IMR-90 (cell line): ENCODE data around the gene LIMCH1. TPM values are rescaled to one million over a fixed set of nuclear protein-coding genes. Genes with fewer than 3 reads are reported as not detected.

Experiments
- ATAC-seq: fragments of 200-7000 bp; cut with Tn5 transposase; 2 replicates; pipeline ENCODE4 v1.9.1; 2020; ENCODE audit warnings: low read depth, mild to moderate bottlenecking, moderate library complexity
- BruUV-seq: library from RNA; stranded (reverse); fragments of 400-500 nt; replicated peaks from 2 replicates; lab custom pipeline; 2021; lab: Mats Ljungman, UMichigan
- CTCF ChIA-PET: fragments of 300-600 bp; formaldehyde crosslinking; extraction: SDS; loops from one replicate; lab custom pipeline; 2021; ENCODE audit warnings: antibody characterized with exemption; lab: Yijun Ruan, JAX
- POLR2A ChIA-PET: fragments of 300-600 bp; sonication (Branson Sonifier 250); formaldehyde crosslinking; loops from one replicate; lab custom pipeline; 2022; ENCODE audit warnings: antibody characterized with exemption; ENCODE audit not compliant: unreplicated experiment; lab: Charles Lee
- DNase-seq: peaks from one replicate; pipeline ENCODE4 v3.0.0; 2013
- H2AFZ ChIP-seq: replicated peaks from 2 replicates; pipeline ENCODE3; 2013; ENCODE audit warnings: low read length, mild to moderate bottlenecking; ENCODE audit not compliant: poor library complexity
- H2AK5ac ChIP-seq: 2 replicates; pipeline ENCODE4 v1.6.1; 2013; ENCODE audit warnings: low read depth, low read length, inconsistent platforms
- H2AK9ac ChIP-seq: replicated peaks from 2 replicates; pipeline ENCODE3; 2013; ENCODE audit warnings: mild to moderate bottlenecking, low read depth, low read length, moderate library complexity; ENCODE audit not compliant: poor library complexity
- H2BK120ac ChIP-seq: 2 replicates; pipeline ENCODE4 v1.6.1; 2013; ENCODE audit warnings: low read depth, low read length, inconsistent platforms
- H2BK15ac ChIP-seq: 3 replicates; pipeline ENCODE4 v1.6.1; 2013; ENCODE audit warnings: low read depth, low read length, inconsistent platforms
- H2BK20ac ChIP-seq: 2 replicates; pipeline ENCODE4 v1.6.1; 2013; ENCODE audit warnings: low read depth, mild to moderate bottlenecking, inconsistent platforms, low read length, moderate library complexity
- H2BK5ac ChIP-seq: 2 replicates; pipeline ENCODE4 v1.6.1; 2013; ENCODE audit warnings: mild to moderate bottlenecking, low read depth, low read length, inconsistent platforms; ENCODE audit not compliant: poor library complexity, severe bottlenecking
- H3K14ac ChIP-seq: replicated peaks from 2 replicates; pipeline ENCODE4 v1.6.1; 2013; ENCODE audit warnings: low read depth, low read length, inconsistent platforms
- H3K18ac ChIP-seq: 2 replicates; pipeline ENCODE4 v1.6.1; 2013; ENCODE audit warnings: low read depth, low read length, control low read depth
- H3K23ac ChIP-seq: 2 replicates; pipeline ENCODE4 v1.6.1; 2013; ENCODE audit warnings: low read depth, low read length, inconsistent platforms
- H3K27ac ChIP-seq: 2 replicates; pipeline ENCODE4 v1.5.1; 2013; ENCODE audit warnings: mild to moderate bottlenecking, control low read depth, low read length; ENCODE audit not compliant: insufficient read depth
- H3K27me3 ChIP-seq: 2 replicates; pipeline ENCODE4 v1.6.1; 2013; ENCODE audit warnings: low read length; ENCODE audit not compliant: control insufficient read depth, insufficient read depth
- H3K36me3 ChIP-seq: 2 replicates; pipeline ENCODE4 v1.6.1; 2013; ENCODE audit warnings: low read length, mixed read lengths; ENCODE audit not compliant: control insufficient read depth, insufficient read depth
- H3K4ac ChIP-seq: 2 replicates; pipeline ENCODE4 v1.6.1; 2013; ENCODE audit warnings: low read depth, low read length, inconsistent platforms
- H3K4me1 ChIP-seq: 2 replicates; pipeline ENCODE4 v1.6.1; 2013; ENCODE audit warnings: low read length, mixed read lengths; ENCODE audit not compliant: control insufficient read depth, insufficient read depth
- H3K4me2 ChIP-seq: 2 replicates; pipeline ENCODE4 v1.6.1; 2013; ENCODE audit warnings: low read depth, mild to moderate bottlenecking, control low read depth, low read length, moderate library complexity
- H3K4me3 ChIP-seq: 2 replicates; pipeline ENCODE4 v1.5.1; 2013; ENCODE audit warnings: low read depth, mild to moderate bottlenecking, control low read depth, low read length, moderate library complexity; ENCODE audit not compliant: insufficient read depth
- H3K56ac ChIP-seq: 2 replicates; pipeline ENCODE4 v1.6.1; 2013; ENCODE audit warnings: low read length, inconsistent platforms; ENCODE audit not compliant: insufficient read depth; ENCODE audit errors: extremely low read depth
- H3K79me1 ChIP-seq, 2 experiments: 2 replicates each; pipeline ENCODE4 v1.6.1; 2013; ENCODE audit warnings: low read length in 2 of 2, inconsistent platforms in 1 of 2, low read depth in 1 of 2
- H3K9ac ChIP-seq: 2 replicates; pipeline ENCODE4 v1.6.1; 2013; ENCODE audit warnings: low read depth, low read length, control low read depth
- H3K9me1 ChIP-seq: 2 replicates; pipeline ENCODE4 v1.6.1; 2013; ENCODE audit warnings: low read length, inconsistent platforms; ENCODE audit not compliant: insufficient read depth
- H3K9me3 ChIP-seq: 2 replicates; pipeline ENCODE4 v1.6.1; 2013; ENCODE audit warnings: low read length; ENCODE audit not compliant: control insufficient read depth, insufficient read depth
- H4K20me1 ChIP-seq: 2 replicates; pipeline ENCODE4 v1.6.1; 2013; ENCODE audit warnings: low read length, inconsistent platforms; ENCODE audit not compliant: insufficient read depth
- H4K5ac ChIP-seq: 2 replicates; pipeline ENCODE4 v1.6.1; 2013; ENCODE audit warnings: mild to moderate bottlenecking, low read depth, low read length, control low read depth
- H4K8ac ChIP-seq, 2 experiments: 2 replicates each; pipeline ENCODE4 v1.6.1; 2013; ENCODE audit warnings: low read depth in 2 of 2, low read length in 2 of 2, control low read depth in 1 of 2, inconsistent platforms in 1 of 2
- H4K91ac ChIP-seq: 2 replicates; pipeline ENCODE4 v1.6.1; 2013; ENCODE audit warnings: low read depth, low read length, inconsistent platforms; ENCODE audit not compliant: insufficient read depth
- BHLHE40 ChIP-seq: fragments of 150-350 bp; IDR thresholded peaks from 2 replicates; pipeline ENCODE4 v1.6.1; 2016; ENCODE audit warnings: mild to moderate bottlenecking, low read depth, low read length
- FOS ChIP-seq: fragments of 150-350 bp; IDR thresholded peaks from 2 replicates; pipeline ENCODE4 v1.6.1; 2016; ENCODE audit warnings: low read depth, low read length
- RAD21 ChIP-seq: IDR thresholded peaks from 2 replicates; pipeline ENCODE4 v1.6.1; 2012; ENCODE audit warnings: low read length, improper control_type of control experiment
- WGBS, 2 experiments: methylation state at CpG; one replicate each; pipeline versions ENCODE4 v1.1.5 to v1.1.7; 2013; ENCODE audit warnings: missing lambda C conversion rate in 2 of 2; ENCODE audit not compliant: insufficient read length in 1 of 2; ENCODE audit errors: extremely low coverage in 2 of 2; 5-methylcytosine and 5-hydroxymethylcytosine counted together
- dilution Hi-C: fragments of 300-500 bp; cut with HindIII; formaldehyde crosslinking; loops from one replicate; pipeline ENCODE4 v1.14.3; 2018; ENCODE audit warnings: low sequenced_read_pairs; ENCODE audit not compliant: unreplicated experiment
- in situ Hi-C: fragments of 300-500 bp; cut with MboI; formaldehyde crosslinking; loops from 3 replicates; pipeline ENCODE4 v1.14.3; 2019; ENCODE audit warnings: low sequenced_read_pairs, inconsistent platforms, mixed read lengths
- intact Hi-C: fragments of 100-400 bp; cut with micrococcal nuclease; formaldehyde crosslinking; loops from 2 replicates; pipeline ENCODE4 v1.10.0; 2022
- polyA plus RNA-seq, 3 experiments: library from polyadenylated mRNA; depleted of rRNA; stranded (reverse); fragments of >200 nt; gene quantifications; 2 replicates each; pipeline ENCODE4 v1.2.3, GENCODE V29; 2012; ENCODE audit warnings: low replicate concordance in 1 of 3
- total RNA-seq: library from RNA; depleted of rRNA; stranded (reverse); fragments of >200 nt; gene quantifications from 2 replicates; pipeline ENCODE4 v1.2.3, GENCODE V29; 2012

The LIMCH1 gene
- total and polyA plus RNA-seq, 2 of the 4 experiments (the other 2 are of a cell fraction), result 0.89 to 2.9 TPM

- POLR2A ChIA-PET, result no interaction called here
These were observed 174.5 kb downstream of the LIMCH1 start for GRCh38 chr4:41712425-41712824.

More at GRCh38 chr4:41712425-41712824, 174.5 kb downstream of the LIMCH1 start:
- dilution Hi-C loops, result no loop called here
- in situ Hi-C loops, result no loop called here
- Histone ChIP-seq H3K27me3 (no peaks in the 10 kb centered on the region), H3K79me1 (no peaks in the 10 kb centered on the region), H4K5ac (no peak overlapping the region), H3K4ac (no peak overlapping the region), H3K4me3 (no peak overlapping the region), H3K4me2 (no peak overlapping the region), H2BK5ac (no peak overlapping the region), H2AK5ac (no peak overlapping the region), H3K14ac (no peak overlapping the region), H2BK20ac (no peak overlapping the region), H3K18ac (no peak overlapping the region; the same call in 1 of the 2 replicates), H2BK15ac (no peak overlapping the region), H3K27ac (no peak overlapping the region), H4K91ac (no peak overlapping the region), H2AK9ac (no peak overlapping the region), H3K9ac (no peak overlapping the region), H3K56ac (no peak overlapping the region), H4K20me1 (no peaks in the 10 kb centered on the region), H3K23ac (no peak overlapping the region), H2BK120ac (no peak overlapping the region), H3K9me3 (no peaks in the 10 kb centered on the region), H3K4me1 (peaks cover 3% of the 10 kb centered on the region), H3K36me3 (no peaks in the 10 kb centered on the region), H4K8ac (no peak overlapping the region), H2AFZ (no peak overlapping the region), H3K9me1 (no peaks in the 10 kb centered on the region)
- intact Hi-C loops, result no loop called here
- no CpG with 5 or more reads among the region's 3 CpGs for WGBS, 2 experiments
- TF ChIP-seq FOS, result no peak
- no peak for TF ChIP-seq RAD21
- TF ChIP-seq BHLHE40, result no peak
- BruUV-seq, result no TSS peak
- no peak for ATAC-seq
- CTCF ChIA-PET, result no interaction called here
- DNase-seq, result no peak
